Measurements from ENCODE around the gene LRRC8E.

DNA sequence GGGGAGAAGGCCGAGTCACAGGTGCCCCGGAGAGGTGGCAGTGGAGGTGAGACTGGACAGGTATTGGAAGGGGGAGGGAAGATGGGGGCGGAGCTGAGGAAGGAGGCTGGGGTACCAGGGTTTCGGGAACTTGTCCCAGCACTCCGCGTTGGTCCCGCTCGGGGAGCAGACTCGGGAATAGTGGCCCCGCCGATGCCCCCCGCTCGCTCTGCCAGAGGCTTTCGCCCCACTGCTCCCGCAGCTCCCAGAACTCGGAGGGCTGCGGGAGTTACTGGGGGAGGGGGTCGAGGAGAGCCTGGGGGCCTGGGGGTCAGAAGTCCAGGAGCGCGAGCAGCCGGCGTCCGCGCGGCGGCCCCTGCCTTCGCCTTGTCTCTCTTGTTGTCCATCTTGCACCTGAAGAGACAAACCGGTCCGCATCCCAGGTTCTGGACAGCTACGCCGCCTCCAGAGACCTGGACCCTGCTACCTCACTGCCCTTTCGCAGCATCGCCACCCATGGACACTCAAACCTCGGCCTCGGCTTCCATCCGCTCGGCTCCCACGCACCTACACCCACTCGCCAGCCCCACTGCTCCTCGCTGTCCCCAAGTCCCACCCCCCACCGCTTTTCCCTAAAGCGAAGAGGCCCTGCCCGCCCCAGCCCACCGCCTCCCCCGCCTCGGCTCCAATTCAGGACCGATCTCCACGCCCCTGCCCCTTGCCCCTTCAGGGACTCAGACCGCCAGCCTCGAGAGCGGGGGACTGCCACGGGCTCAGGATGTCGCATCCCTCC lies 14.8 kb upstream of the LRRC8E start:
- TF ChIP-seq, protein P1, sequence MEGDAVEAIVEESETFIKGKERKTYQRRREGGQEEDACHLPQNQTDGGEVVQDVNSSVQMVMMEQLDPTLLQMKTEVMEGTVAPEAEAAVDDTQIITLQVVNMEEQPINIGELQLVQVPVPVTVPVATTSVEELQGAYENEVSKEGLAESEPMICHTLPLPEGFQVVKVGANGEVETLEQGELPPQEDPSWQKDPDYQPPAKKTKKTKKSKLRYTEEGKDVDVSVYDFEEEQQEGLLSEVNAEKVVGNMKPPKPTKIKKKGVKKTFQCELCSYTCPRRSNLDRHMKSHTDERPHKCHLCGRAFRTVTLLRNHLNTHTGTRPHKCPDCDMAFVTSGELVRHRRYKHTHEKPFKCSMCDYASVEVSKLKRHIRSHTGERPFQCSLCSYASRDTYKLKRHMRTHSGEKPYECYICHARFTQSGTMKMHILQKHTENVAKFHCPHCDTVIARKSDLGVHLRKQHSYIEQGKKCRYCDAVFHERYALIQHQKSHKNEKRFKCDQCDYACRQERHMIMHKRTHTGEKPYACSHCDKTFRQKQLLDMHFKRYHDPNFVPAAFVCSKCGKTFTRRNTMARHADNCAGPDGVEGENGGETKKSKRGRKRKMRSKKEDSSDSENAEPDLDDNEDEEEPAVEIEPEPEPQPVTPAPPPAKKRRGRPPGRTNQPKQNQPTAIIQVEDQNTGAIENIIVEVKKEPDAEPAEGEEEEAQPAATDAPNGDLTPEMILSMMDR (IDR thresholded peaks at IDR 0.05): no peak
- TF ChIP-seq POLR2AphosphoS5 (IDR thresholded peaks at IDR 0.05) (no peak), POLR2A (IDR thresholded peaks at IDR 0.05) (no peak)

Measured in gastroesophageal sphincter (tissue), 3 donors.